ENCODE results near the gene CPSF4L.
A peak's percentile ranks its signal among the peaks of the same experiment; 100 is the strongest.

The CPSF4L gene

GRCh38 chr17:73231395-73231794 is 30.3 kb downstream of the CPSF4L start:
- DNase-seq: no peak

DNA sequence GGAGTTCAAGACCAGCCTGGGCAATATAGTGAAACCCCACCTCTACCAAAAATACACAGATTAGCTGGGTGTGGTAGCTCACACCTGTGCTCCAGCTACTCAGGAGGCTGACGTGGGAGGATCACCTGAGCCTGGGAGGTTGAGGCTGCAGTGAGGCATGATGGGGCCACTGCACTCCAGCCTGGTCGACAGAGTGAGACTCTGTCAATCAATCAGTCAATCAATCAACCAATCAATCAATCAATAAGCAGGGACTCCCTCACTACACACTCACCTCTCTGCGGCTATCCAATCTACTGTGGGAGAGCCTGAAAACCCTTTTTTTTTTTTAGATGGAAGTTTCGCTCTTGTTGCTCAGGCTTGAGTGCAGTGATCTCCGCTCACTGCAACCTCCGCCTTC is 31.6 kb downstream of the CPSF4L start:
- DNase-seq: no peak

GRCh38 chr17:73228748-73229236 is 32.9 kb downstream of the CPSF4L start:
- DNase-seq: peak; percentile 78

DNA sequence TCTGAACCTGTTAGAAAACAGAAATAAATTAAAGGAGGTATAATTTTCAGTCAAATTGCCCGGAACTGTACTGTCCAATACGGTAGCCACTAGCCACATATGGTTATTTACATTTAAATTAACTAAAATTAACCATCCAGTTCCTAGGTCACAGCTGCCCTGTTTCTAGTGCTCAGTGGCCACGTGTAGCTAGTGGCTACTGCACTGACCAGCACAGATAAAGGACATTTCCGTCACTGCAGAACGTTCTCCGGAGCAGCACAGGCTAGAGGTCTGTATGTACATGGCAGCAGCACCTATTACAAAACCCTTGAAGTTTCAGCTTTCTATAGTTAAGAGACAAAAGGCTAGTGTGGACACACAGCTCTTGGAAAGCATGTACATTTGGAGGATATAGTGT is 33.7 kb downstream of the CPSF4L start:
- no peak for DNase-seq

DNA sequence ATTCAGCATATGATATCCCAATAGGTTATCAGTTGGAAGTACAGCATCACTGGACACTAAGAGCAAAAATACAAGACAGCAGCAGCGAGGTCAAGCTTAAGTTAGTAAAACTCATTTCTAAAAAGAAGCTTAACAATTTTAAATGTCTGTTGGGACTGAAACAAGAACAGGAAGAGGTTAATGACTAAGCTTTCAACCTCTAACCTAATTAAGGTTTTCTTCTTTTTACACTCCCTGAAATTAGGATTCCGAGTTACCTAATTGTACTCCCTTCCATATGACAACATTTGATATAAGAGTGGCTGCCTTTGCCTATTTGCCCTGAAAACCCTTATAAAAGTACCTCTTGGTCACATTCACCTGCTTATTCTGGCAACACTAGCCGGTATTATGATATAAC is 34.3 kb downstream of the CPSF4L start:
- no peak for DNase-seq

- DNase-seq: peak; percentile 37
Observed at GRCh38 chr17:73226556-73227172, 35.0 kb downstream of the CPSF4L start.

- no peak for DNase-seq
Observed at GRCh38 chr17:73224663-73225305, 36.9 kb downstream of the CPSF4L start.

DNA sequence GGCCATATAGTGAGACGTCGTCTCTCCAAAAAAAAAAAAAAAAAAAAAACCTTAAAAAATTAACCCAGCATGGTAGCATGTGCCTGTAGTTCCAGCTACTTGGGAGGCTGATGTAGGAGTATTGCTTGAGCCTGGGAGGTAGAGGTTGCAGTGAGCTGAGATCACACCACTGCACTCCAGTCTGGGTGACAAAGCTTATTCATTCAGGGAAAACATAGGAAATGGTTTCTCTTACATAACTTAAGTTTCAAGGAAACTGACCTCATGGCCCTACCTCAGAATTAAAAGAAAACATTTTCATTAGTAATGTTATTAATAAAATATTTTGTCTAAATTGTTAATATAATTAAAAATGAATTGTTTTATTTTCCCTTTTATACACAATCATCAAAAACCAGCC is 37.4 kb downstream of the CPSF4L start:
- no peak for DNase-seq

DNA sequence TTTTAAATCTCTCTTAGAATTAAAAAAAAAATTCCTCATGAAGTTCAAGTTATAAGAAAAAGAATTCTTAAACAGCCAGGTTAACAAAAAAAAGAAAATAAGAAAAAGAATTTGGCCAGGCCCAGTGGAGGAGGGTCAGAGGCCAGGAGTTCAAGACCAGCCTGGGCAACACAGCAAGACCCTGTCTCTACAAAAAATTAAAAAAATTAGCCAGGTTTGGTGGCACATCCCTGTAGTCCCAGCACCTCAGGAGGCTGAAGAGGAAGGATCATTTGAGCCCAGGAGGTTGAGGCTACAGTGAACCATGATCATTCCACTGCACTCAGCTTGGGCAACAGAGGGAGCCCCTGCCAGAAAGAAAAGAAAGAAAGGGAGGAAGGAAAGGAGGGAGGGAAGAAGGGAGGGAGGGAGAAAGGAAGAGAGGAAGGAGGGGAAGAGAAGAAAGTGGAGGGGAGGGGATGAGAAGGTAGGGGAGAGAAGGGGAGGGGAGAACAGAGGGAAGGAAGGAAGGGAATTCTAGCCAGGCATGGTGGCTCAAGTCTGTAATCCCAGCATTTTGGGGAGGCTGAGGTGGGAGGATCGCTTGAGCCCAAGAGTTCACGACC is 38.0 kb downstream of the CPSF4L start:
- DNase-seq: no peak

GRCh38 chr17:73215447-73215846 is 46.2 kb downstream of the CPSF4L start:
- no peak for DNase-seq

- DNase-seq: no peak
Observed at GRCh38 chr17:73214851-73215250, 46.8 kb downstream of the CPSF4L start.

GRCh38 chr17:73214008-73214407 is 47.7 kb downstream of the CPSF4L start:
- DNase-seq: no peak

DNA sequence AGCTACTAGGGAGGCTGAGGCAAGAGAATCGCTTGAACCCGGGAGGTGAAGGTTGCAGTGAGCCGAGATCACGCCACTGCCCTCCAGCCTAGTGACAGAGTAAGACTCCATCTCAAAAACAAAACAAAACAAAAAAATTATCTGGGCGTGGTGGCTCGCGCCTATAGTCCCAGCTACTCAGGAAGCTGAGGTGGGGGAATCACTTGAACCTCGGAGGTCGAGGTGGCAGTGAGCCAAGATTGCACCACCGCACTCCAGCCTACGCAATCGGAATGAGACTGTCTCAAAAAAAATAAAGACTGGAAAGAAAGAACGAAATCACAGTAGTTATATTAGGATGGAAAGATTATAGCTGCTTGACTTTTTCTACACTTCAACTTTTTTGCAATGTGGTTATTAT is 49.9 kb downstream of the CPSF4L start:
- DNase-seq: no peak

DNA sequence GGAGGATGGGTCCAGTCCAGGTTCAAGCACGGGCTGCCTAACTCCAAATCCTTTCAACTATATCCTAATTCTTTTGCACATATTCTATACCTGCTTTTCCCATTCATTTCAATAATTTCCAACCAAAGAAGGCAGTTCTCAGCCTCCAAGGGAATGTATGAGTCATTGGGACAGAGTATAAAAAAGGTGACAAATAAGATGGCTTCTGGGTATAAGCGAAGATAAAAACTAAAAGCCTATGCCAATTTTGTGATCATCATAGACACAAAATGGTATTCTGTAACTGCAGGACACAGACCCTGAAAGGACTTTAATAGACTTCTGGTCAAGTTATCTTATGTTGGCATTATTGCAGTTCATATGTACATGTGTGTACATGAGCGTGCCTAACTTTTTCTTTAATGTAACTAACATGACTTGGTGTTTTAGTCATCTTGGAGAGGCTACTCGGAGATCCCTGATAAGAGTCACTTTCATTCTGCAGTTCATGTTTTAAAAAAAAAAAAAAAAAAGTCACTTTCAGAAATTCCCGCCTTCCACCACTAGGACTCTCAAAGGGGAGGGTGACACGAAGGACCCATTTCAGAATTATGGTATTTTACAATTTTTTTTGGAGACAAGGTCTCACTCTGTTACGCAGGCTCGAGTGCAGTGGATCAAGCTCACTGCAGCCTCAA is 51.5 kb downstream of the CPSF4L start:
- no peak for DNase-seq

DNA sequence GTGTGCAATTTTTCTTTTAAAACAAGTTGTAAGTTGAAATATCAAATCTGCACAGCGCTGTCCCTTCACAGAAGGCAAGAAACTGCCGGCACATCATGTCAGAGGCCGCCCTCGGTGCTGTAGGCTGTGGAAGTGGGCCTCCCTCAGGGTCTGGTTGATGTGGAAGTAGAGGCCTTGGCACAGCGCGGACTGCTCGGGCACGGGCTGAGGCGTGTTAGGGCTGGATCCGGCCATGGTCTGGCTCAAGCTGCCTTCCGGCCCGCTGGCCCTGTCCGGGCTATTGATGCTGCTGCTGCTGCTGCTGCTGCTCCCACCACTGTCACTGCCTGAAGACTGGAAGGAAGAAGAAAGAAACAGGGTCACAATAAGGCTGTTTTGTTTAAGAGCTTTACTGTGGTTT is 52.2 kb downstream of the CPSF4L start:
- DNase-seq: no peak

- DNase-seq: no peak
Observed at GRCh38 chr17:73208139-73208827, 53.4 kb downstream of the CPSF4L start.

GRCh38 chr17:73205459-73205961 is 56.2 kb downstream of the CPSF4L start:
- DNase-seq: no peak

DNA sequence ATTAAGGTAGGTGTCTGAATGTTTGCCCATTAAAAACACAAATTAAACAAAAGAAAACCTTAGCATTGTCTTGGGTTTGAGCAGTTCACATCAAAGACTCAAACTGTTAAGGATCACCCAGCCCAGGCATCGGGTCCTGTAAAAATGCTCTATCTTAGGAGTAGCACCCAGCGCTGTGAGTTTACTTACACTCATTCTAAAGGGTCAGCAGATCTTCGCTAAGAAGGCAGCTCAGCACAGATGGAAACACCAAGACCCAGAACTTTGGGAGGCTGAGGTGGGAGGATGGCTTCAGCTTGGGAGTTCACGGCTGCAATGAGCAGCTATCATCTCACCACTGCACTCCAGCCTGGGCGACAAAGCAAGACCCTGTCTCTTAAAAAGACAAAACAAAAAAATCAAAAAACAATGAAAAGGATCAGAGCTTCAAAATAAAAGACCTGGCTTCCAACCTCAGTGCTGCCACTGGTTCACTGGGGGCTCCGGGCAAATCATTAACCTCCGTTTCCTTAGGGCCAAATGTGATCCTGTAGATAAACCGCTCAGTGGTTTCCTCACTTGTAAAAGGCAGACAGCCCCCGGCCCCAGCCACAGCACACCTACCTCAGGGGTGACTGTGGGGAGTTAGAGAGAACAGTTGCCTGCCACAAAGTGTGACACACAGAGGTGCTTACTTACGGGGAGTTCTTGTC is 57.7 kb downstream of the CPSF4L start:
- DNase-seq: no peak

DNA sequence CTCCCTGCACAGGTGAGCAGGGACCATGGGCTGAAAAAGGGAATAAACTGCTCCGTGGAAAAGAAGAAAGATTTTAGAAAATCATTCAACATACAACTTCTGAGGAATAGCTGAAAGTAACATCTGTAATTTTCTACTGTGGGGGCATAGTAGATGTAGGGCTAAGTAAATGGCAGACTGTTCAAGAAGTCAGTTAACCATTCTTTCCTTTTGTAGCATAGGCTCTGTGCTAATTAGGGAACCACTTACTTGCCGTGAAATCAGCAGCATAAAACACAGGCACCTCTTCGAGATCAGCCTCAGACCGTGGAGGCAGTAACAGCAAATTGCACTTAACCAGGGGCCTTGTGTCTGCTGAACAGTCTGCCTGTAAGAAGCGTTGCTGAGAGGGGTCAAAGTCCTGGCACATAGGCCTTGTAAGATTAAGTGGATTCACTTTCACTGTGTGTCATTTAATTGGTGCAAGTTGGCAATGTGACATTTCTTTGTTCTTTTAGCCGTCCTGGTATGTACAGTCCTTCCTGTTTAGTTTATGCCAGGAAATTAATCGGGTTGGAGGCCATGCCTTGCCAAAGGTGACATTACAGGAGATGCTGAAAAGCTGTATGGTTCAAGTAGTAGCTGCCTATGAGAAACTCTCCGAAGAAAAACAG is 58.4 kb downstream of the CPSF4L start:
- no peak for DNase-seq

GRCh38 chr17:73201215-73202069 is 60.2 kb downstream of the CPSF4L start:
- DNase-seq: no peak

DNA sequence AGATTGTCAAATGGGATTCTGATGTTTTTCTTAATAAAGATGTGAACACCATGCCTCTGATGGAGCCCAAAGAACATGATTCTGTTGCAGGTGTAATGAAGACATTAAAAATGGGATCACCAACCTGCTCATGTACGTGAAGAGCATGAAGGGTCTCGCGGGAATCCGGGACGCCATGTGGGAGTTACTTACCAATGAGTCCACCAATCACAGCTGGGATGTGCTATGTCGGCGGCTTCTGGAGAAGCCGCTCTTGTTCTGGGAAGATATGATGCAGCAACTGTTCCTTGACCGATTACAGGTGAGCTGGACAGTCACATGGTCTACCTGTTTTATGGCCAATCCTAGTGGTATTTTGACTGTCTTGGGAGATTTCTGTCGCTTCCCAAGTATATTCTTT is 61.2 kb downstream of the CPSF4L start:
- DNase-seq: no peak

Data from fibroblast of upper back skin (primary cell).